PC-3 (cell line): ENCODE measurements around the gene SIGLEC14. TPM values are rescaled to one million over a fixed set of nuclear protein-coding genes. Genes with fewer than 3 reads are reported as not detected.
"Not testable (repeated sequence)": the region's sequence is repeated elsewhere in the genome, so short reads cannot be mapped to it uniquely, and the experiment has no call there.

Source experiments
- ATAC-seq: fragments of 200-7000 bp; cut with Tn5 transposase; 2 replicates; pipeline ENCODE4 v1.9.1; 2020; ENCODE audit warnings: mild to moderate bottlenecking, moderate library complexity
- Bru-seq: library from RNA; stranded (reverse); fragments of 400-500 nt; gene quantifications from one replicate; lab custom pipeline; 2021; lab: Mats Ljungman, UMichigan
- BruChase-seq, 2 experiments: library from RNA; stranded (reverse); fragments of 400-500 nt; gene quantifications; one replicate each; lab custom pipeline; 2021; lab: Mats Ljungman, UMichigan
- BruUV-seq: library from RNA; stranded (reverse); fragments of 400-500 nt; replicated peaks from 2 replicates; lab custom pipeline; 2021; lab: Mats Ljungman, UMichigan
- CTCF ChIA-PET: fragments of 300-600 bp; sonication (Branson Sonifier 250); formaldehyde crosslinking; loops from one replicate; lab custom pipeline; 2022; ENCODE audit warnings: antibody characterized with exemption; lab: Charles Lee
- POLR2A ChIA-PET: fragments of 300-600 bp; sonication (Branson Sonifier 250); formaldehyde crosslinking; loops from one replicate; lab custom pipeline; 2022; ENCODE audit warnings: antibody characterized with exemption; ENCODE audit not compliant: unreplicated experiment; lab: Charles Lee
- DNase-seq: peaks from one replicate; pipeline ENCODE4 v3.0.0-alpha.2; 2015
- H2AFZ ChIP-seq: fragments of 300-600 bp; sonication (generic); 2 replicates; pipeline ENCODE4 v1.6.0; 2016; ENCODE audit warnings: antibody characterized with exemption, low read length
- H3F3A ChIP-seq: fragments of 300-600 bp; sonication (generic); one replicate; pipeline ENCODE4 v1.6.0; 2017; ENCODE audit warnings: antibody characterized with exemption, low read length, control low read depth, mild to moderate bottlenecking; ENCODE audit not compliant: unreplicated experiment
- H3K27ac ChIP-seq: fragments of 300-600 bp; sonication (generic); 2 replicates; pipeline ENCODE4 v1.5.1; 2016; ENCODE audit warnings: mild to moderate bottlenecking, low read length
- H3K27me3 ChIP-seq: fragments of 300-600 bp; sonication (generic); 2 replicates; pipeline ENCODE4 v1.6.1; 2016; ENCODE audit warnings: low read length, mixed read lengths
- H3K36me3 ChIP-seq: fragments of 300-600 bp; sonication (generic); 2 replicates; pipeline ENCODE4 v1.6.1; 2016; ENCODE audit warnings: low read depth, mixed run types, low read length, mixed read lengths
- H3K4me1 ChIP-seq: fragments of 300-600 bp; sonication (generic); 2 replicates; pipeline ENCODE4 v1.5.1; 2016; ENCODE audit warnings: low read length; ENCODE audit not compliant: insufficient read depth
- H3K4me2 ChIP-seq: fragments of 300-600 bp; sonication (generic); 2 replicates; pipeline ENCODE4 v1.6.0; 2016; ENCODE audit warnings: low read length
- H3K4me3 ChIP-seq: fragments of 300-600 bp; sonication (generic); 2 replicates; pipeline ENCODE4 v1.5.1; 2016; ENCODE audit warnings: mild to moderate bottlenecking, low read length, mixed read lengths
- H3K79me2 ChIP-seq: fragments of 300-600 bp; sonication (generic); 2 replicates; pipeline ENCODE4 v1.6.1; 2017; ENCODE audit warnings: low read length, mixed read lengths
- H3K9ac ChIP-seq: fragments of 300-600 bp; sonication (generic); 2 replicates; pipeline ENCODE4 v1.6.0; 2016; ENCODE audit warnings: mild to moderate bottlenecking, low read length
- H3K9me2 ChIP-seq: fragments of 300-600 bp; sonication (generic); replicated peaks from 2 replicates; pipeline ENCODE4 v1.6.1; 2016; ENCODE audit warnings: mixed run types, low read length, mixed read lengths
- H3K9me3 ChIP-seq: fragments of 300-600 bp; sonication (generic); 2 replicates; pipeline ENCODE4 v1.6.1; 2016; ENCODE audit warnings: low read length, mixed read lengths
- H4K20me1 ChIP-seq: fragments of 300-600 bp; sonication (generic); 2 replicates; pipeline ENCODE4 v1.6.1; 2016; ENCODE audit warnings: low read length, mixed read lengths
- EZH2 ChIP-seq: fragments of 300-600 bp; sonication (generic); IDR thresholded peaks from one replicate; pipeline ENCODE4 v1.6.1; 2017; ENCODE audit warnings: antibody characterized with exemption, mild to moderate bottlenecking, low read length; ENCODE audit not compliant: unreplicated experiment
- EZH2phosphoT487 ChIP-seq: fragments of 300-600 bp; sonication (generic); IDR thresholded peaks from 2 replicates; pipeline ENCODE4 v1.6.1; 2018; ENCODE audit warnings: mild to moderate bottlenecking, antibody characterized with exemption, low read length, borderline replicate concordance
- intact Hi-C: fragments of 100-400 bp; cut with micrococcal nuclease; formaldehyde crosslinking; loops from 2 replicates; pipeline ENCODE4 v1.9.0; 2023
- long read RNA-seq: library from polyadenylated mRNA; unstranded; transcript quantifications from one replicate; pipeline ENCODE4 v2.0.0, GENCODE V29; 2021; ENCODE audit not compliant: unreplicated experiment
- total RNA-seq: library from RNA; depleted of rRNA; stranded (reverse); fragments of >200 nt; gene quantifications from 2 replicates; pipeline ENCODE4 v1.2.3, GENCODE V29; 2014; rRNA removed
- TF ChIP-seq, protein P1 (sequence below): fragments of 300-600 bp; sonication (generic); conservative IDR thresholded peaks from 2 replicates; pipeline ENCODE4 v1.5.1; 2017; ENCODE audit warnings: antibody characterized with exemption, low read depth, mild to moderate bottlenecking, low read length

SIGLEC14 gene, protein sequence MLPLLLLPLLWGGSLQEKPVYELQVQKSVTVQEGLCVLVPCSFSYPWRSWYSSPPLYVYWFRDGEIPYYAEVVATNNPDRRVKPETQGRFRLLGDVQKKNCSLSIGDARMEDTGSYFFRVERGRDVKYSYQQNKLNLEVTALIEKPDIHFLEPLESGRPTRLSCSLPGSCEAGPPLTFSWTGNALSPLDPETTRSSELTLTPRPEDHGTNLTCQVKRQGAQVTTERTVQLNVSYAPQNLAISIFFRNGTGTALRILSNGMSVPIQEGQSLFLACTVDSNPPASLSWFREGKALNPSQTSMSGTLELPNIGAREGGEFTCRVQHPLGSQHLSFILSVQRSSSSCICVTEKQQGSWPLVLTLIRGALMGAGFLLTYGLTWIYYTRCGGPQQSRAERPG
- total RNA-seq (not detected in 2 replicates), Bru-seq, nascent RNA (not detected), BruChase-seq, experiment 1, labeled RNA remaining after a 6-hour chase (not detected), BruChase-seq, experiment 2, labeled RNA remaining after a 2-hour chase (percentile 13 among the genes with signal in this experiment)
- long read RNA-seq, result 0 reads

DNA sequence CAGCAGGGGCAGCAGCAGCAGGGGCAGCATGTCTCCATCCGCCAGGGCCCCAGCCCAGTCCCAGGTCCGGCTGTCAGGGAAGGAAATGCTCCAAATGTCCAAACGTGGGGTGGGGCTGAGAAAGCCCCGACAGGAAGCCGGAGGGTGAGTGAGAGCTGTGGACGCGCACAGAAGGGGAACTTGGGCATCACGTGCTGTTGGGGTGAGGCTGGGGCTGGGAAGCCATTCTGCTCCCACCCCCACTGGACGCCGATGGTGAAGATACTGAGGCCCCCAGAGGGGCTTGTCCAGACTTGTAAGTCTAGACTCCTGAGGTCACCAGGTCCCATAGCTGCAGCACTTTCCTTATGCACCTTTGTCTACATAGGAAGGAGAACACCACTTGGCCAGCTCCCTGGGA lies at the start of gene SIGLEC14:
Gene SIGLEC14 (minus strand): TSS at position 96 of the 400 bp plus-strand sequence. CDS start 66 bp downstream, at position 30.
- peaks cover 79% of the 10 kb centered on the region for H3K27me3 ChIP-seq
- POLR2A ChIA-PET, H3K36me3 ChIP-seq, BruUV-seq, H3K9me3 ChIP-seq, intact Hi-C loops, H3K79me2 ChIP-seq, H3K9ac ChIP-seq, H3F3A ChIP-seq, H3K9me2 ChIP-seq, H2AFZ ChIP-seq, H3K4me3 ChIP-seq, CTCF ChIA-PET, ATAC-seq, H3K27ac ChIP-seq, H3K4me2 ChIP-seq, H4K20me1 ChIP-seq, DNase-seq, H3K4me1 ChIP-seq: not testable (repeated sequence)

DNA sequence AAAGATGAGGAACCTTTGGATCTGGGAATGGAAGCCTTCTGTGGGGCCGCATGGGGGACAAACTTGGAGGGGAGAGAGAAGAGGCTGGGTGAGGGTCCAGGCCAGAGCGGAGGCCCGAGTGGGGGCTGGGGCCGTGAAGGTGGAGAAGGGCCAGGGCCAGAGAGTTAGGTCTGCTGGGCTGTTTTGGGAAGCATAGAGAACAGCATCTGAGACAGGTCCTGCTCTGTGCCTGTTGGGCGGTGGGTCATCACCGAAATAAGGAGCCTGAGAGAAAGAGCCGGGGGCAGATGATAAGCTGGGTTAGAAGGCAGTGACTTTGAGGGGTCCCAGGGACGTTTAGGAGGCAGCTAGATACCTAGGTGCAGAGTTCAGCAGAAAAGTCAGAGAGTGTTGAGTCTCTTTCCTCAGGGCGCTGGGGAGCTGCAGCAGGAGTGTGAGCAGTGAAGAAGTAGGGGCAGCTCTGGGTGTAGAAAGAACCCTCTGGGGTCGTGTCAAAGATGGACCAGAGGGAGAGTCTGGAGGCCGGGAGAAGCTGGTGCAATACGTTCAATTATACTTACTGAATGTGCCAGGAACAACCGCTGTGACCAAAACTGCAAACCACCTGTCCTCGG lies 49.2 kb upstream of the SIGLEC14 start:
- no peaks in the 10 kb centered on the region for H3K27me3 ChIP-seq
- H3K4me3 ChIP-seq, result no peak overlapping the region
- no peak overlapping the region for H2AFZ ChIP-seq
- H3K4me2 ChIP-seq, result no peak overlapping the region
- BruUV-seq, result no TSS peak
- ChIA-PET CTCF (no interaction called here), POLR2A (no interaction called here)
- TF ChIP-seq, protein P1, sequence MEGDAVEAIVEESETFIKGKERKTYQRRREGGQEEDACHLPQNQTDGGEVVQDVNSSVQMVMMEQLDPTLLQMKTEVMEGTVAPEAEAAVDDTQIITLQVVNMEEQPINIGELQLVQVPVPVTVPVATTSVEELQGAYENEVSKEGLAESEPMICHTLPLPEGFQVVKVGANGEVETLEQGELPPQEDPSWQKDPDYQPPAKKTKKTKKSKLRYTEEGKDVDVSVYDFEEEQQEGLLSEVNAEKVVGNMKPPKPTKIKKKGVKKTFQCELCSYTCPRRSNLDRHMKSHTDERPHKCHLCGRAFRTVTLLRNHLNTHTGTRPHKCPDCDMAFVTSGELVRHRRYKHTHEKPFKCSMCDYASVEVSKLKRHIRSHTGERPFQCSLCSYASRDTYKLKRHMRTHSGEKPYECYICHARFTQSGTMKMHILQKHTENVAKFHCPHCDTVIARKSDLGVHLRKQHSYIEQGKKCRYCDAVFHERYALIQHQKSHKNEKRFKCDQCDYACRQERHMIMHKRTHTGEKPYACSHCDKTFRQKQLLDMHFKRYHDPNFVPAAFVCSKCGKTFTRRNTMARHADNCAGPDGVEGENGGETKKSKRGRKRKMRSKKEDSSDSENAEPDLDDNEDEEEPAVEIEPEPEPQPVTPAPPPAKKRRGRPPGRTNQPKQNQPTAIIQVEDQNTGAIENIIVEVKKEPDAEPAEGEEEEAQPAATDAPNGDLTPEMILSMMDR, result no peak
- no peak for TF ChIP-seq EZH2phosphoT487
- no peak for TF ChIP-seq EZH2
- H3K9ac ChIP-seq, result no peak overlapping the region
- ATAC-seq (no peak), DNase-seq (no peak)
- no peaks in the 10 kb centered on the region for H3K9me2 ChIP-seq
- intact Hi-C loops, result no loop called here
- H3K9me3 ChIP-seq, result no peaks in the 10 kb centered on the region
- H3K4me1 ChIP-seq, result peaks cover 11% of the 10 kb centered on the region
- no peaks in the 10 kb centered on the region for H3F3A ChIP-seq
- H3K27ac ChIP-seq, result no peak overlapping the region
- peaks cover 68% of the 10 kb centered on the region for H3K36me3 ChIP-seq
- H4K20me1 ChIP-seq, result peaks cover 27% of the 10 kb centered on the region
- peaks cover 53% of the 10 kb centered on the region for H3K79me2 ChIP-seq

DNA sequence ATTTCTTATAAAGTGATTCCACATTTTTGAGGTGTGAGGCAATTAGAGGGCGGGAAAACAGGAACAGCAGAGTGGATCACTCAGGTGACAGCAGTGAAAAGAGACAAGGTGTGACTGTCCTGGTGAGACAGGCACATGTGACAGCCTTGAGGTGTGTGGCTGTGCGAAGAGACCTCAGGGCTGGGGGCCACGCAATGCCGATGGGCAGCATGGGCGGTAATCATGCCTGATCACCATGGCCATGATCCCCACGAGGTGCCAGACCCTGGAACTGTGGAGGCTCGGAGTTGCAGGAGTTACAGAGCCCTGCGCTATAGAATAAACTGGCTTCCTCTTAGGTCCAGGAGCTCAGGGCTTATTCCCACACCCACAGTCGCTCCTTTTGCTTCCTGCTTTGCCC lies 48.5 kb upstream of the SIGLEC14 start:
- intact Hi-C loops, result no loop called here
- no peaks in the 10 kb centered on the region for H3K9me2 ChIP-seq
- H4K20me1 ChIP-seq, result peaks cover 27% of the 10 kb centered on the region
- H3K9ac ChIP-seq, result no peak overlapping the region
- H3K27ac ChIP-seq, result no peak overlapping the region
- H3K4me3 ChIP-seq, result no peak overlapping the region
- ChIA-PET CTCF (no interaction called here), POLR2A (no interaction called here)
- TF ChIP-seq, protein P1, result no peak
- TF ChIP-seq EZH2phosphoT487, result no peak
- no peak for TF ChIP-seq EZH2
- H3K79me2 ChIP-seq, result peaks cover 60% of the 10 kb centered on the region
- no peak for DNase-seq
- H3K9me3 ChIP-seq, result no peaks in the 10 kb centered on the region
- no peaks in the 10 kb centered on the region for H3F3A ChIP-seq
- no peak overlapping the region for H2AFZ ChIP-seq
- H3K27me3 ChIP-seq, result no peaks in the 10 kb centered on the region
- peaks cover 68% of the 10 kb centered on the region for H3K36me3 ChIP-seq
- H3K4me2 ChIP-seq, result no peak overlapping the region
- H3K4me1 ChIP-seq, result peaks cover 11% of the 10 kb centered on the region
- no TSS peak for BruUV-seq
- ATAC-seq, result no peak
